ENCODE results near the gene FARS2. TPM values are rescaled to one million over a fixed set of nuclear protein-coding genes. Genes with fewer than 3 reads are reported as not detected.

Gene FARS2
- total RNA-seq, 2 experiments from 2014 or later: 13.8 to 14.3 TPM

DNA sequence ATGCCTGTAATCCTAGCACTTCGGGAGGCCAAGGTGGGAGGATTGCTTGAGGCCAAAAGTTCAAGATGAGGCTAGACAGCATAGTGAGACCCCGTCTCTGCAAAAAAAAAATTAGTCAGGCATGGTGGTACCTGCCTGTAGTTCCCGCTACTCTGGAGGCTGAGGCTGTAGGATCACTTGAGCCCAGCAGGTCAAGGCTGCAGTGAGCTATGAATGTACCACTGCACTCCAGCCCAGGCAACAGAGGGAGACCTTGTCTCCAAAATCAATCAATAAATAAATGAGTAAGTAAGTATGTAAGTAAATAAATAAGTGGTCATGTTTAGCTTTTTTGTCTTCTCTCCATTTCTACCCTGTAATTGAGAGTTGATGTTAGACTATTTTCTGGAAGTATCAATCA, 336.8 kb downstream of the FARS2 start:
- BruUV-seq (replicated peaks): no TSS peak
- no peaks in the 10 kb centered on the region for H3K79me2 ChIP-seq (ENCODE audit: insufficient read depth, low read depth, low read length)
- H3K36me3 ChIP-seq (ENCODE audit: insufficient read depth, low read length): no peaks in the 10 kb centered on the region
- intact Hi-C loops (cut with micrococcal nuclease; ENCODE audit: unreplicated experiment): no loop called here
- no peak overlapping the region for H3K4me2 ChIP-seq (ENCODE audit: low read length)
- H3K9me2 ChIP-seq (ENCODE audit: insufficient read depth, low read length): no peaks in the 10 kb centered on the region
- POLR2A ChIA-PET: no interaction called here
- no peak overlapping the region for H2AFZ ChIP-seq (ENCODE audit: low read length)
- no peak overlapping the region for H3K27ac ChIP-seq (ENCODE audit: low read depth, low read length, poor library complexity, severe bottlenecking)
- no peaks in the 10 kb centered on the region for H3K9me3 ChIP-seq (ENCODE audit: low read length)
- CTCF ChIA-PET (ENCODE audit: unreplicated experiment): no interaction called here
- no peaks in the 10 kb centered on the region for H4K20me1 ChIP-seq (ENCODE audit: insufficient read depth, low read length)
- TF ChIP-seq CTCF (conservative IDR thresholded peaks at IDR 0.05; ENCODE audit: low read length) (no peak), EZH2phosphoT487 (IDR thresholded peaks at IDR 0.05; ENCODE audit: borderline replicate concordance, low read depth, low read length) (no peak)
- no peaks in the 10 kb centered on the region for H3K4me1 ChIP-seq (ENCODE audit: insufficient read depth, low read length, poor library complexity, severe bottlenecking)
- H3K4me3 ChIP-seq (ENCODE audit: low read depth, low read length, poor library complexity, severe bottlenecking): no peak overlapping the region
- DNase-seq (ENCODE audit: low spot score): no peak

- intact Hi-C loops (cut with micrococcal nuclease; ENCODE audit: unreplicated experiment): no loop called here
- no peaks in the 10 kb centered on the region for H3K9me3 ChIP-seq (ENCODE audit: low read length)
- ChIA-PET CTCF (ENCODE audit: unreplicated experiment) (no interaction called here), POLR2A (no interaction called here)
- H3K36me3 ChIP-seq (ENCODE audit: insufficient read depth, low read length): no peaks in the 10 kb centered on the region
- H2AFZ ChIP-seq (ENCODE audit: low read length): no peak overlapping the region
- no peak for DNase-seq (ENCODE audit: low spot score)
- no peaks in the 10 kb centered on the region for H3K4me1 ChIP-seq (ENCODE audit: insufficient read depth, low read length, poor library complexity, severe bottlenecking)
- no peak overlapping the region for H3K4me2 ChIP-seq (ENCODE audit: low read length)
- no peak for TF ChIP-seq CTCF (conservative IDR thresholded peaks at IDR 0.05; ENCODE audit: low read length)
- TF ChIP-seq EZH2phosphoT487 (IDR thresholded peaks at IDR 0.05; ENCODE audit: borderline replicate concordance, low read depth, low read length): no peak
- H3K79me2 ChIP-seq (ENCODE audit: insufficient read depth, low read depth, low read length): no peaks in the 10 kb centered on the region
- no peak overlapping the region for H3K27ac ChIP-seq (ENCODE audit: low read depth, low read length, poor library complexity, severe bottlenecking)
- BruUV-seq (replicated peaks): no TSS peak
- no peak overlapping the region for H3K4me3 ChIP-seq (ENCODE audit: low read depth, low read length, poor library complexity, severe bottlenecking)
- H3K9me2 ChIP-seq (ENCODE audit: insufficient read depth, low read length): no peaks in the 10 kb centered on the region
- no peaks in the 10 kb centered on the region for H4K20me1 ChIP-seq (ENCODE audit: insufficient read depth, low read length)
These were observed 337.8 kb downstream of the FARS2 start for GRCh38 chr6:5599127-5599526.

GRCh38 chr6:5605937-5606336, 344.6 kb downstream of the FARS2 start:
- BruUV-seq (replicated peaks): no TSS peak
- TF ChIP-seq EZH2phosphoT487 (IDR thresholded peaks at IDR 0.05; ENCODE audit: borderline replicate concordance, low read depth, low read length): no peak
- DNase-seq (ENCODE audit: low spot score): no peak
- ChIA-PET POLR2A (no interaction called here), CTCF (ENCODE audit: unreplicated experiment) (no interaction called here)
- H3K79me2 ChIP-seq (ENCODE audit: insufficient read depth, low read depth, low read length): no peaks in the 10 kb centered on the region
- no peak overlapping the region for H3K4me3 ChIP-seq (ENCODE audit: low read depth, low read length, poor library complexity, severe bottlenecking)
- no peak overlapping the region for H3K4me2 ChIP-seq (ENCODE audit: low read length)
- no peak overlapping the region for H2AFZ ChIP-seq (ENCODE audit: low read length)
- no peaks in the 10 kb centered on the region for H3K9me2 ChIP-seq (ENCODE audit: insufficient read depth, low read length)
- no peaks in the 10 kb centered on the region for H3K9me3 ChIP-seq (ENCODE audit: low read length)
- no peaks in the 10 kb centered on the region for H3K4me1 ChIP-seq (ENCODE audit: insufficient read depth, low read length, poor library complexity, severe bottlenecking)
- H4K20me1 ChIP-seq (ENCODE audit: insufficient read depth, low read length): no peaks in the 10 kb centered on the region
- intact Hi-C loops (cut with micrococcal nuclease; ENCODE audit: unreplicated experiment): no loop called here
- no peak overlapping the region for H3K27ac ChIP-seq (ENCODE audit: low read depth, low read length, poor library complexity, severe bottlenecking)
- H3K36me3 ChIP-seq (ENCODE audit: insufficient read depth, low read length): no peaks in the 10 kb centered on the region
